GM12865 (cell line): Measurements from ENCODE around the gene HSP90AA1.

Experiments used
- DNase-seq: peaks from one replicate; pipeline ENCODE4 v3.0.0; 2010; ENCODE audit warnings: low read depth
- H3K4me3 ChIP-seq: 2 replicates; pipeline ENCODE4 v1.5.1; 2011; ENCODE audit warnings: mild to moderate bottlenecking, low read depth, low read length, control low read depth
- CTCF ChIP-seq: IDR thresholded peaks from 2 replicates; pipeline ENCODE4 v1.5.1; 2011; ENCODE audit warnings: low read length, control low read depth, low read depth, inconsistent platforms; ENCODE audit not compliant: insufficient read depth; ENCODE audit errors: missing control alignments

The HSP90AA1 gene

GRCh38 chr14:102063808-102064429 is 22.9 kb downstream of the HSP90AA1 start:
- no peak for DNase-seq
- TF ChIP-seq CTCF: no peak
- no peak overlapping the region for H3K4me3 ChIP-seq

- no peak for TF ChIP-seq CTCF
- H3K4me3 ChIP-seq: no peak overlapping the region
- DNase-seq: peak; percentile 81
Measured at GRCh38 chr14:102063109-102063807, 23.6 kb downstream of the HSP90AA1 start.

GRCh38 chr14:102058961-102059360 is 27.9 kb downstream of the HSP90AA1 start:
- H3K4me3 ChIP-seq: no peak overlapping the region
- TF ChIP-seq CTCF: no peak
- DNase-seq: no peak

- no peak for DNase-seq
- no peak for TF ChIP-seq CTCF
- H3K4me3 ChIP-seq: no peak overlapping the region
Measured at GRCh38 chr14:102058146-102058545, 28.7 kb downstream of the HSP90AA1 start.

DNA sequence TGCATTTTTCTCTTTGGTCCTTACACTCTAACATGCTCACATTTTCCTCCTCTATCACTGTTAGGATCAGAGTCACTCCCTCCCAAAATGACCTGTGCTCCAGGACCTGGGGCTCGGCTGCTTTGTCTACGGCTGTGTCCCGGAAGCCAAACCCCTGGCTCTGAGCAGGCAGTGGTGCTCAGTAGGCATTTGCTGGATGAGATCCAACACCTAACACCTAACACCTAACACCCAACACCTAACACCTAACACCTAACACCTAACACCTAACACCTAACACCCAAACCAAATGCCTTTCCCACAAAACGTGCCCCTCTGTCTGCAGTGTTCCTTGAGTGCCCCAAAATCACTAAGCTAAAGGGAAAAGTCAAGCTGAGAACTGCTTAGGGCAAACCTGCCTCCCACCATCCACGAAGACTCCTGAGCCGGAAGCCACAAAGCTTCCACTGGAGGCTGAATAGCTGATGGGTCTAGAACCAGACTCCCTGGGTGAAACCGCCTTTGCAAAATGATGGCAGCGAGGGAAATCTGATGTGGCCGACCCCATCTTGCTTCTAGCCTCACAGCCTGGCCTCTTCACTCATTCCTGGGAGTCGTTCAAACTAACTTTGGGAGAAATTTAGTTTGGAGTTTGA is 29.2 kb downstream of the HSP90AA1 start:
- no peak for DNase-seq
- no peak overlapping the region for H3K4me3 ChIP-seq
- TF ChIP-seq CTCF: no peak

GRCh38 chr14:102056694-102057442 is 30.0 kb downstream of the HSP90AA1 start:
- no peak for DNase-seq
- no peak overlapping the region for H3K4me3 ChIP-seq
- no peak for TF ChIP-seq CTCF
